NCI-H2107 (cell line): ENCODE results near the gene FXYD6.
"Not testable (repeated sequence)": the region's sequence is repeated elsewhere in the genome, so short reads cannot be mapped to it uniquely, and the experiment has no call there.

Experiments used
- DNase-seq: peaks from one replicate; lab custom pipeline; 2025; lab: John Stamatoyannopoulos, UW

FXYD6 gene

GRCh38 chr11:117816846-117817367 lies 59.6 kb downstream of the FXYD6 start:
- DNase-seq: no peak

GRCh38 chr11:117816151-117816741 lies 60.2 kb downstream of the FXYD6 start:
- DNase-seq: no peak

- DNase-seq: no peak
These were observed 61.1 kb downstream of the FXYD6 start for GRCh38 chr11:117815262-117815803.

- peak; percentile 79 for DNase-seq
These were observed 61.6 kb downstream of the FXYD6 start for GRCh38 chr11:117814766-117815261.

GRCh38 chr11:117814204-117814765 lies 62.2 kb downstream of the FXYD6 start:
- DNase-seq: no peak

GRCh38 chr11:117810056-117810451 lies 66.4 kb downstream of the FXYD6 start:
- DNase-seq: not testable (repeated sequence)

- peak; percentile 67 for DNase-seq
These were observed 67.0 kb downstream of the FXYD6 start for GRCh38 chr11:117809236-117810055.

GRCh38 chr11:117808784-117809183 lies 67.7 kb downstream of the FXYD6 start:
- no peak for DNase-seq

GRCh38 chr11:117807482-117808327 lies 68.8 kb downstream of the FXYD6 start:
- DNase-seq: no peak

GRCh38 chr11:117806846-117807245 lies 69.6 kb downstream of the FXYD6 start:
- no peak for DNase-seq

- no peak for DNase-seq
These were observed 71.4 kb downstream of the FXYD6 start for GRCh38 chr11:117805045-117805444.

- DNase-seq: no peak
These were observed 72.6 kb downstream of the FXYD6 start for GRCh38 chr11:117803896-117804295.

GRCh38 chr11:117799634-117800033 lies 76.8 kb downstream of the FXYD6 start:
- no peak for DNase-seq

GRCh38 chr11:117796872-117797529 lies 79.5 kb downstream of the FXYD6 start, which contains the start of gene DSCAML1:
Gene DSCAML1 (minus strand): TSS chr11:117797216. CDS start chr11:117797079, 137 bp downstream.
- no peak for DNase-seq

- DNase-seq: no peak
These were observed 80.0 kb downstream of the FXYD6 start for GRCh38 chr11:117796456-117796871.

- DNase-seq: no peak
These were observed 80.6 kb downstream of the FXYD6 start for GRCh38 chr11:117795638-117796455.

- no peak for DNase-seq
These were observed 81.5 kb downstream of the FXYD6 start for GRCh38 chr11:117794772-117795629.

- no peak for DNase-seq
These were observed 82.3 kb downstream of the FXYD6 start for GRCh38 chr11:117794135-117794534.

- DNase-seq: no peak
These were observed 82.9 kb downstream of the FXYD6 start for GRCh38 chr11:117793583-117793982.
